ENCODE data around the gene GLS.
A peak's percentile ranks its signal among the peaks of the same experiment; 100 is the strongest.
"Not testable (repeated sequence)": the region's sequence is repeated elsewhere in the genome, so short reads cannot be mapped to it uniquely, and the experiment has no call there.

Gene GLS

GRCh38 chr2:190935054-190935453, 54.4 kb downstream of the GLS start:
- no peak for DNase-seq (ENCODE audit: low spot score)

DNA sequence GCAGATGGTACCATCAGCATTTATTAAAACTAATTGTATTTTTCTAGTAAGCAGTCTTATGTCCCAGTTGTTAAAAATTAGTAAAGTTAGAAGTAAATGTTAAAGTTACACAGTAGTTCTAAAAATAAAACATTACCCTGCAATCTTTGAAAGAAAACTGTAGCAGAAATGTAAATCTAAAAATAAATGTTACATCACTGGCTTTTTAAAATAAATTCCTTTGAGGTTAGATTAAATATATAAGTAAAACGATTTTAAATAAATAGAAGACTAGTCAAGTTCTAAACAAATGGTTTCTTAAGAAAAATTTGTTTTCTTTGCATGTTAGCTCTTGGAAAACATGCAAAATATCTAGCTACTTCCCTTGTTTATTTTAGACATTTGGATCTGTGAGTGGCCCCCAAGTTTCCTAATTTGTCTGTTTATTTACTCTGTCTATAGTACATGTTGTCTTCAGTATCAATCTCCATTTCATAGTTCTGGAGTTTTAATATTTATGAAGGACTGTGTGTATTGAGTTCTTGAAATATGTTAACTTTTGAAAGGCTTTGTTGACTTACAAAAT, 58.2 kb downstream of the GLS start:
- no peak for DNase-seq (ENCODE audit: low spot score)

DNA sequence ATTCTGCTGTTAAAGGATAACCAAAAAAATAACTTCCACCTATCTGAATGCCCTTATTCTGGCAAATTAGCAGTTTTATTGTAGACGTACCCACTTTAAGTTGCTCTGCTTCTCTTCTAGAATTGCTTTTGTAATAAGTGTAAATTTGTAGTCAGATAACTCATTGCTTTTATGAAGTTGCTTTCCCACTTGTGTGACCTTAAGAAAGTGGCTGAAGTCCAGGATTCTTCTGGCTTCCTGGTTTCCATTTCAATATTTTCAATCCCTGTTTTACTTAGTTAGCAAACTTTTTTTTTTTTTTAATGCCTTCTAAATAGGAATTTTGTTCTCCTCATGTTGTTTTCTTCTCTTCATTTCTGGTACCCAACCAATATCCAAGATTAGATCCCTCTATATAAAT, 59.8 kb downstream of the GLS start:
- no peak for DNase-seq (ENCODE audit: low spot score)

GRCh38 chr2:190941571-190941970, 61.0 kb downstream of the GLS start:
- no peak for DNase-seq (ENCODE audit: low spot score)

DNA sequence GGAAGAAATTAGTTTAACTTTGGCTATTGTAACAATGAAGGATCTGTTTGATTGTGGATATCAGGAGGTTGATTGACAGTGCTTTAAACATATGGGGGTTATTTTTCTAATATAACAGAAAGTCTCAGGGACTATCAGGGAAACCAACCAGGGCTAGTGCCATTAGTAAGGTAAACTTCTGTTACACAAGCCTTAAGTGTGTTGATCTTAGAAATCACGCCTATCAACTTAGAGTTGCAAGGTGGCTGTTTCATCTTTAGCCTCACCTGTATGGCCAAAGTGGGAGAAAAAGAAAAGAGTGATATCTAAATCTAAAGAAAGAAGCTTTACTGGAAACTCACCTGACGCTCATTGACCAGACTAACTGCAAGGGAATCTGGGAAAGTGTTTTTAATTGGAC, 62.1 kb downstream of the GLS start:
- DNase-seq (ENCODE audit: low spot score): no peak

DNA sequence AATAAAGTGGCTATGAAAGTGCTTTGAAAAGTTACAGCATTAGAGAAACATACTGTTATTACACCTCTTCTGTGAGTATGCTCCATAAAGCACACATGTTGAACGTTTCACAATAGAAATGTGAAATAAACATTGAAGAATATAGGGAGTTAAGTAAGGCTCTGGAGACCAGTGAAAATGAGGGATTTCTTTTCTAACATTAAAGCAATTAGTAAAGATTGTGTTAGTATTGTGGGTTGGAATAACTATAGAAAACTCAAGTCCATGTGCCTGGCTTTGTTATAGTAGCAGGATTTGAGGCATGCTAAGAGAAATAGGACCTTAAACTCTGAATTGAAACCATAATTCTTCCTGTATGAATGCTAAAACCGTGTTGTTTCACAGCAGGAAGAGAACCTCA, 63.1 kb downstream of the GLS start:
- no peak for DNase-seq (ENCODE audit: low spot score)

DNA sequence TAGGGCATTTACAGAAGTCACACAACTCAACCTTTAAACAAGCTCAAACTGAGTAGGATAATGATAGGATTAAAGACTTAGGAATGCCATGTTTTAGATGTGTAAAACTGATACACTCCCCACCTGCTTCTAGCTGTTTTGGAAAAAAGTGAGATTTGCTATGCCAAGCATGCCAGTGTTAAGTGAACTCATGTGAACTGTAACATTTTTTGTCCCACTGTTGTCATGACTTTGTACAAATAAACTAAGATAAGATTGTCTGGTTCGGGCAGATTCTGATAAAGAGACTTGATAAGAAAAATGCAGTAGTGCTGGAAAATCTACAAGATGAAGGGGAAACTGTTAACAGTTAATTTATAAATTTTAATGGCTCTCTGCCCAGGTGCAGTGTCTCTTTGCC, 66.5 kb downstream of the GLS start:
- no peak for DNase-seq (ENCODE audit: low spot score)

DNA sequence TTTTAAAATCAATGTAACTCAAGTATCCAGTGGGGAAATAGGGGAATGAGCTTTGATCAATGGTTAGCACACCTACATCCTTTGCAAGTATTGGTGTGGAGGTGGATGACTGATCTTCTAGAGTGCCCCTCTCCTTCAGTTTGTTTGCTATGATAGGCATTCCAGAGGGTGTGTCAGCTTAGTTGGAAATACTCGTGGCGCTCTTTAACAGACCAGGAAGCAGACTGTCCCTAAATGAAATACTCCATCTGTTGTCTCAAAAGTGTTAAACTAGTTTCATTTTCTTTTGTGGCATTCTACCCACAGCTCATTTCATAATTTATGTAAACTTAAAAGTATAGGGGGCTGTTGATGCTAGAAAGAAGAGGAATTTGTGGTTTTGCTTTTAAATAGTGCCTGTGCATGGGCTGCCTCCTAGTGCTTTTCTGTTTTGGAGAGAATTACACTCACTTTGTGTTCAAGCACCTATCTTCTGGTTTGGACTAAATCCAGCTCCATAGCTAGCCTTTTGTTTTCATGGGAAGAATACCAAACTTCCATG, 67.2 kb downstream of the GLS start:
- peak; percentile 16 for DNase-seq (ENCODE audit: low spot score)

GRCh38 chr2:190948671-190949070, 68.0 kb downstream of the GLS start:
- no peak for DNase-seq (ENCODE audit: low spot score)

DNA sequence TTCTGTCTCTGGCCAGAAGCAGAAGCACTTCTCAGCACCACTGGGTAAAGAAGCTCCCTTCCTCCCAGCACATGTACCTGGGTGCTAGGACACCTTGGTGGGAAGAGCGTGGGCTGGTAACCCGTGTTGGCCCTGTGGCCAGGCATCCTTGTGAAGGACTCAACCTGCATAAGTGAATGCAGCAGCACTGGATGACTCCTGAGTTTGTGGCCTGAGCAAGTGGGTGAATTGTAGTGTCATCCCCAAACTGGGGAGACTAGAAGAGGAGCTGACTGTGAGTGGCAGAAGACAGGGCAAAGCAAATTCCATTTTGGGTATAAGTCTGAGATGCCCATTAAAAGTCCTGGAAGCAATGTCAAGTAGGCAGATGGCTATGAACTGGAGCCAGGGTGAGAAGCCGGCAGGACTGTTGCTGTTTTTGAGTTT, 70.0 kb downstream of the GLS start:
- DNase-seq (ENCODE audit: low spot score): no peak

GRCh38 chr2:190953257-190953656, 72.6 kb downstream of the GLS start:
- DNase-seq (ENCODE audit: low spot score): no peak

- no peak for DNase-seq (ENCODE audit: low spot score)
Observed at GRCh38 chr2:190959911-190960788, 79.5 kb downstream of the GLS start.

DNA sequence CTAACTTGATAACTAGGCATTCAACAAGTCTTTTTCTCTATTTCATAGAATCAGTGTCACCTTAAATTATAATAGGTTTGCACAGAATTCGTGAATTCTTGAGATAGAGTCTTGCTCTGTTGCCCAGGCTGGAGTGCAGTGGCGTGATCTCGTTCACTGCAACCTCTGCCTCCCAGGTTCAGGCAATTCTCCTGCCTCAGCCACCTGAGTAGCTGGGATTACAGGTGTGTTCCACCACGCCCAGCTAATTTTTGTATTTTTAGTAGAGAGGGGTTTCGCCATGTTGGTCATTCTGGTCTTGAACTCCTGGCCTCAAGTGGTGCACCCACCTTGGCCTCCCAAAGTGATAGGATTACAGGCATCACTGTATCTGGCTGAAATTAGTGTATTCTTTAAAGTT, 80.5 kb downstream of the GLS start:
- DNase-seq (ENCODE audit: low spot score): not testable (repeated sequence)

GRCh38 chr2:190961918-190962487, 81.4 kb downstream of the GLS start:
- DNase-seq (ENCODE audit: low spot score): no peak

- DNase-seq (ENCODE audit: low spot score): no peak
Observed at GRCh38 chr2:190963088-190963487, 82.5 kb downstream of the GLS start.

GRCh38 chr2:190964170-190964795, 83.7 kb downstream of the GLS start:
- DNase-seq (ENCODE audit: low spot score): peak; percentile 16

GRCh38 chr2:190965580-190966222, 85.1 kb downstream of the GLS start:
- DNase-seq (ENCODE audit: low spot score): no peak

DNA sequence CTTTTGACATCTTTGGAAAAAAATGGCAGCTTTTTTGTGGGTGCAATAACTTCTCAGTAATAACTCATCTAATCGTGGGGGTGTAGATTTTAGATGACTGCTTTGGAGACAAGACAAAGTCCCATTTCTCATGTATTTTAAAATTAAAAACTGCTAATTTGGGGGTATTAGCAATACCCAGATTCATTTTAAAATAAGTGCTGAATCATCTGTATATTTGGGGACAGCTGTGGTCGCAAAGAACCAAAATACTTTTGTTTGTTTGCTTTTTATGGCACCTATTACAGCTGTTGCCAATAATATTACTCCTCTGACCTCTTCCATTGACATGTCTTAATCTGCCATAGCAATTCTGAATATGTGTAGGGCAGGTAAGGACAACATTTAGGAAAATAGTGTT, 87.9 kb downstream of the GLS start:
- DNase-seq (ENCODE audit: low spot score): no peak

- DNase-seq (ENCODE audit: low spot score): no peak
Observed at GRCh38 chr2:190970160-190970559, 89.5 kb downstream of the GLS start.

GRCh38 chr2:190970873-190971506, 90.4 kb downstream of the GLS start:
- no peak for DNase-seq (ENCODE audit: low spot score)

- DNase-seq (ENCODE audit: low spot score): no peak
Observed at GRCh38 chr2:190972213-190972612, 91.6 kb downstream of the GLS start.

DNA sequence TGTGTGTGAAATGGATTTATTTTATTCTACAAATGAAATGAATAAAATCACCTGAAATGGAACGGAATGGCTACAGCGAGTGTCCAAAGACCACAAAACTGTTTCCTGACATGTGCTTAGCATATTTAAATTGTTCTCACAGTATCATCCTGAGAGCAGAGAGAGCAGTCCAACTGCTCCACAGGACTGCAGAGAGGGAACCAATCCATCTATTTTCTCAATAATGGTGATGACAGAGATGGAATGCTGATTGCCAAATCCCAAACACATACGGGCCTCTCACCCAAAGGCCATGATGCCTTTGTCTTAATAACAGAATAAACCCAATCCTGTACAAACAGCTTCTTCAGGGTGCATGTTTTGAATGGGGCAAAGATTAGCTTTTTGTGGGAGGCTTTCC, 92.2 kb downstream of the GLS start:
- no peak for DNase-seq (ENCODE audit: low spot score)

Data from CD4-positive, alpha-beta T cell treated with Interleukin-15 for 4 hours (primary cell).